Measurements from ENCODE around the gene OSBPL8. TPM values are rescaled to one million over a fixed set of nuclear protein-coding genes. Genes with fewer than 3 reads are reported as not detected.

Gene OSBPL8
- total and polyA plus RNA-seq, 11 donors, result 4.5 to 58.7 (median 43.7) TPM

DNA sequence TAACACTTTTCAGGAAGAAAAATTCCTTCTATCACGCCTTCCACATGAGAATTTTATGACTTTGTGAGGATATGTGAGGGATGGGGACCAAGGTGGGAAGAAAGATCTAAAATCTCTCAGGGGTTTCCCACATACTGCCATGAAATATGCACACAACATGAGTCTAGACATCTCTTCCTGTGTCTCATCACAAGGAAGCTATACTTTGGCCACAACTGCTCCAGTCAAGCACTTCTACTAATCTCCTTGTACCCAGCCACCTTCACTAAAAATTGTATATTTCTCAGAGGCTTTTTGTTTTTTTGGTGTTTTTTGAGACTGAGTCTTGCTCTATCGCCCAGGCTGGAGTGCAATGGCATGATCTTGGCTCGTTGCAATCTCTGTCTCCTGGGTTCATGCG, 3.2 kb downstream of the OSBPL8 start:
- no peak for TF ChIP-seq POLR2A (IDR thresholded peaks at IDR 0.05)
- TF ChIP-seq, protein P1, sequence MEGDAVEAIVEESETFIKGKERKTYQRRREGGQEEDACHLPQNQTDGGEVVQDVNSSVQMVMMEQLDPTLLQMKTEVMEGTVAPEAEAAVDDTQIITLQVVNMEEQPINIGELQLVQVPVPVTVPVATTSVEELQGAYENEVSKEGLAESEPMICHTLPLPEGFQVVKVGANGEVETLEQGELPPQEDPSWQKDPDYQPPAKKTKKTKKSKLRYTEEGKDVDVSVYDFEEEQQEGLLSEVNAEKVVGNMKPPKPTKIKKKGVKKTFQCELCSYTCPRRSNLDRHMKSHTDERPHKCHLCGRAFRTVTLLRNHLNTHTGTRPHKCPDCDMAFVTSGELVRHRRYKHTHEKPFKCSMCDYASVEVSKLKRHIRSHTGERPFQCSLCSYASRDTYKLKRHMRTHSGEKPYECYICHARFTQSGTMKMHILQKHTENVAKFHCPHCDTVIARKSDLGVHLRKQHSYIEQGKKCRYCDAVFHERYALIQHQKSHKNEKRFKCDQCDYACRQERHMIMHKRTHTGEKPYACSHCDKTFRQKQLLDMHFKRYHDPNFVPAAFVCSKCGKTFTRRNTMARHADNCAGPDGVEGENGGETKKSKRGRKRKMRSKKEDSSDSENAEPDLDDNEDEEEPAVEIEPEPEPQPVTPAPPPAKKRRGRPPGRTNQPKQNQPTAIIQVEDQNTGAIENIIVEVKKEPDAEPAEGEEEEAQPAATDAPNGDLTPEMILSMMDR (IDR thresholded peaks at IDR 0.05), result no peak
- peaks cover 0 to 78% (median 47%) of the 10 kb centered on the region in 12 donors for H3K4me1 ChIP-seq
- H3K36me3 ChIP-seq, result no peaks in the 10 kb centered on the region
- ATAC-seq (no peak), DNase-seq (no peak)
- H3K27ac ChIP-seq, result no peak overlapping the region
- no peaks in the 10 kb centered on the region for H3K9me3 ChIP-seq
- intact Hi-C loops (cut with DNase I), result loop anchor here in 7 of 10 donors (5.0 to 10.0 kb wide), 9 partner anchors 84 to 472 kb away; partner anchors contain the start of genes BBS10 (in 2 of the 7) and NAP1L1 (in 2 of the 7)
- H3K27me3 ChIP-seq, result no peaks in the 10 kb centered on the region
- WGBS, 4 donors, result 94 to 97% (median 96%) methylated on average over 4 of the region's 4 CpGs
- H3K4me3 ChIP-seq, result no peak overlapping the region

DNA sequence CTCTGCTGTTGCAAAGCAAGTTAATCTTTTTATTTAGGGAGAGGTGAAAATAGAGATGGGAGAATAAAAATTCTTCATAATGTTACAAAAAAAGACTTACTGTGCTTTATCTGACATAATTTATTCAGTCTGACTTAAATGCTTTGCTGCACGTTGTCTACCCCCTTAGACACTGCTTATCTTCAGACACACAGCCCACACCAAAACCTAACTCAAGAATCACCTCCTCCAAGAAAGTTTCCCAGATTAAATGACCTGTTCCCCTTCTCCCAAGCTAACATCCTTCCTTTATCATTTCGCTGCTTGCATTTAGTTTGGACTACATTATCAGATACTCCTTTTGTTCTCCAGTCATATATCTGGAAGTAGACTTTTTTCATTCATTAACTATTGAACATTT, 3.8 kb downstream of the OSBPL8 start:
- H3K4me1 ChIP-seq, result peaks cover 0 to 84% (median 48%) of the 10 kb centered on the region in 12 donors
- H3K27ac ChIP-seq, result no peak overlapping the region
- WGBS, 4 donors, result 72 to 81% (median 75%) methylated on average over 2 of the region's 2 CpGs
- DNase-seq, result no peak
- ATAC-seq, result no peak
- H3K4me3 ChIP-seq, result no peak overlapping the region
- intact Hi-C loops (cut with DNase I), result loop anchor here in 7 of 10 donors (5.0 to 10.0 kb wide), 9 partner anchors 83 to 471 kb away; partner anchors contain the start of genes BBS10 (in 2 of the 7) and NAP1L1 (in 2 of the 7)
- H3K27me3 ChIP-seq, result no peaks in the 10 kb centered on the region
- no peaks in the 10 kb centered on the region for H3K9me3 ChIP-seq
- TF ChIP-seq POLR2A (IDR thresholded peaks at IDR 0.05), result no peak
- TF ChIP-seq, protein P1 (IDR thresholded peaks at IDR 0.05), result no peak
- H3K36me3 ChIP-seq, result no peaks in the 10 kb centered on the region

DNA sequence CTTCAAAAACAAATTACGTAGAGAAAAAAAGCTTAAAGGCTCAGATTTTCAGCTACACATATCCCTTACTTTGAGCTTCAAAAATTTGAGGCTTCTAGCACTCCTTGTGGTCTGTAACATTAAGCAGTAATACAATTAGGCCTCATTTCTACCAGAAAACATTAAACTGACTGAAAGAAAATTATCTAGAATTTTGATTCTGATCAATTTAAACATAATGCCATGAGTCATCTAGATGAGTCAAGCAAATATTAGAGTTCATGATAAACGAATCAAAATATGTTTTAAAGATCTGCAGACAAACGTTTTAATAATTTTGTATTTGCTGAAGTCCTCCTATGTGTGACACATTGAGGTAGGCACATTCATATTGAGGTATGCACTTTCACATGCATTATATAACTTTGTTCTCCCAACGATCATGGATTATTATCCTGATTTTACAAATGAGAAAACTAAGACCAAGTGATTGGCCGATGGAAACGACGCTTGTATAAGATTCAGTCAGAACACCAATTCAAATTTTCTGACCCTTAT, 4.3 kb downstream of the OSBPL8 start:
- Histone ChIP-seq H3K27me3 (no peaks in the 10 kb centered on the region), H3K4me3 (no peak overlapping the region), H3K27ac (peak overlapping the region in 4 of 12 donors; percentile 5 to 55 (median 42)), H3K9me3 (no peaks in the 10 kb centered on the region), H3K4me1 (peaks cover 0 to 88% (median 49%) of the 10 kb centered on the region in 12 donors), H3K36me3 (no peaks in the 10 kb centered on the region)
- 76 to 84% (median 82%) methylated on average over 7 of the region's 7 CpGs for WGBS, 4 donors
- intact Hi-C loops (cut with DNase I), result loop anchor here in 7 of 10 donors (5.0 to 10.0 kb wide), 9 partner anchors 83 to 470 kb away; partner anchors contain the start of genes BBS10 (in 2 of the 7) and NAP1L1 (in 2 of the 7)
- ATAC-seq (no peak), DNase-seq (no peak)
- TF ChIP-seq, protein P1 (IDR thresholded peaks at IDR 0.05), result peak in 3 of 12 donors; percentile 7 to 11 (median 8)
- no peak for TF ChIP-seq POLR2A (IDR thresholded peaks at IDR 0.05)

DNA sequence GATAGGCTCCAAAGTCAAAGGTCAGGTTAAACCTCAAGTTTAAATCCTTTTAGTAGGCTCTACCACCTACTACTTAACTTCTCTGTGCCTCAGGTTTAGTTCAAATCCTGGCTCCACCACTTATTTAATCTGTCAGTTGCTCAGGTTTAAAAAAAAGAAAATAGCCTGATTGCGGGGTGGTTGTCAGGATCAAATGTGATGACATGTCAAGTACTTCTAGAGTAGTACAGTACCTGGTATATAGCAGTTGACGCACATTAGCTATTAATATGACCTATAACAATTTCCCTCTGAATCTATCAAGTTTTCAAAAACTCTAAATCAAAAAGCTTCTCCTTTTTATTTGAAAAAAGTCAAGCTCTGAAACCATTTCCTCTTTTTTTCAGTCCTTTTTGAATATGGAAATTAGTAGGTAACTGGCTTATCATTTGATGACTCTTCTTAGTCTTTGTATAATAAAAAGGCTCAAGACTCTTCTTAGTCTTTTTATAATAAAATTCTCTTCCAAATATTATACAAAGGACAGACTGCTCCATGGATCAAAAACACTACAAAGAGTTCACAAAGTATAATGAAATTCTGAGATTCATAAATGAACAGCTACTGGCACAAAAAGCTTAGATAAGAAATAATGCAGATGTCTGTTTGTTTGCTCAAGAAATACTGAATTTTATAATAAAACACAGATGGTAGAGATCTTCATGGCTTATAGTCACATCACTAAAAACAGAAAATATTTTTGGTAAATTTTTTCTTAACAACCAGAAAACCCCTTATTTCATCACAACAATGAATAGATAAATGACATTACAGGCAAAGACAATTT, 5.0 kb downstream of the OSBPL8 start:
- intact Hi-C loops (cut with DNase I), result loop anchor here in 7 of 10 donors (5.0 to 10.0 kb wide), 9 partner anchors 82 to 470 kb away; partner anchors contain the start of genes BBS10 (in 2 of the 7) and NAP1L1 (in 2 of the 7)
- no peaks in the 10 kb centered on the region for H3K36me3 ChIP-seq
- H3K4me3 ChIP-seq, result no peak overlapping the region
- 46 to 62% (median 54%) methylated on average over 2 of the region's 2 CpGs for WGBS, 4 donors
- TF ChIP-seq, protein P1 (IDR thresholded peaks at IDR 0.05), result no peak
- TF ChIP-seq POLR2A (IDR thresholded peaks at IDR 0.05), result no peak
- H3K9me3 ChIP-seq, result no peaks in the 10 kb centered on the region
- peak overlapping the region in 6 of 12 donors; percentile 5 to 55 (median 38) for H3K27ac ChIP-seq
- no peaks in the 10 kb centered on the region for H3K27me3 ChIP-seq
- ATAC-seq (peak; percentile 39 to 60 (median 48)), DNase-seq (no peak)
- H3K4me1 ChIP-seq, result peaks cover 0 to 90% (median 51%) of the 10 kb centered on the region in 12 donors
